G401.6 (cell line): ENCODE data around the gene PPP1R1C.

Experiments
- FAIRE-seq: peaks from 2 replicates; lab custom pipeline; 2012; peaks lifted over from hg19 to GRCh38; lab: Jason Lieb, UNC

The PPP1R1C gene

DNA sequence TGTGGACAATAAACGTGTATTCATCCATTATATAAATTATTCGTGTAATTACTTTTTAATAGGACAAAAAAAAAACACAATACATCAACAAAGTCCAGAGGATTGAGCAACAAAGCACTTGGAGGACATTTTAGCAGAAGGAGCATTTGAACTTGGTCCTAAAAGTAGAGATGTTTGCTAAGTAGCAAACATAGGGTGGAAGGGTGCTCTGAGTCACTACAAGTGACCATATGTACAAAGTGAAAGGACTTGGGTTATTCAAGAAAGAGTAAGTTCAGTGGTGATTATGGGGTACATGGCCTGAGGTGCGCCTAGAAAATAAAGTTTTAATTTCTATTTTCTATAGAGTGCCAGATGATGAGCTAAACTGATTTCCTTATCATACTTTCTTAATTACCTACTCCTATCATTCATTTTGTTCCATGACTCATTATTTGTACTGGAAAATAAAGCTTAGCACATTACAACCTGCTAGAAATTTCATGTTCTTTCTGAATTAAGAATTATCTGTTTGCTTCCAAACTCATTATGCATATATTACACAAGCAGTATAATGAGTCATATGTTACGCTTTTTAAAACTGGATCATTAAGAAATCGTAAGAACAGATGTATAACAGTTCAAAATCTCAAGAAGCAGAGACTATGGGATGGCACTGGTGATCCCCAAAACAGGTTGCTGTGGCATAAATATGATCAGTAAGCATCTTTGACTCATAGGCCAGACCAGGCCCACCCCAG, 13.1 kb upstream of the PPP1R1C start:
- no peak for FAIRE-seq

DNA sequence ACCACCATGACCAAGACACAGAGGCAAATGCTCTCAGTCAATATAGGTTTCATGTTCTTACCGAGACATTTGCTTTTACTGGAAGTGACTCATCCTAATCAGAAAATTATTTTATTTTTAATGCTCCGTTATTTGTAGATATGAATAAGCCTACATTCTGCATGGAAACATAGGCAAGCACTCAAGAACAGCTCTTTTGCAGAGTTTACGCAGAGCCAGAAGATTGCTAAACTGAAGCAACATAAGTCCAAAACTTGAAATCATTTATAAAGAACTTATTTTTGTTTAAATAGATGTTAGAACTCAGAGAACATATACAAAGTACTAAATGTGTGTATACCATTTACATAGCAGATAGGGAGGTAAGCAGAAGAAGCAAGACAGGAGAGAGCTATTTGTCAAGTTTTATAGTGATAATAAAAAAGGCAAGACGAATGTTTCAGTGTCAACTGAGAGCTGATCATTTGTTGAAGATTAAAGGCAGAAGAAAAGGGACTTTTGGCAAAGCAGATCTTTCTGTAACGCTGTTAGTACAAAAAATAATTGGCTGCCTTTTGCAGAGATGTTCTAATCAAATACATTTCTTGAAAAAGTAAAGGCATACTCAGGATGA, 12.4 kb upstream of the PPP1R1C start:
- no peak for FAIRE-seq

DNA sequence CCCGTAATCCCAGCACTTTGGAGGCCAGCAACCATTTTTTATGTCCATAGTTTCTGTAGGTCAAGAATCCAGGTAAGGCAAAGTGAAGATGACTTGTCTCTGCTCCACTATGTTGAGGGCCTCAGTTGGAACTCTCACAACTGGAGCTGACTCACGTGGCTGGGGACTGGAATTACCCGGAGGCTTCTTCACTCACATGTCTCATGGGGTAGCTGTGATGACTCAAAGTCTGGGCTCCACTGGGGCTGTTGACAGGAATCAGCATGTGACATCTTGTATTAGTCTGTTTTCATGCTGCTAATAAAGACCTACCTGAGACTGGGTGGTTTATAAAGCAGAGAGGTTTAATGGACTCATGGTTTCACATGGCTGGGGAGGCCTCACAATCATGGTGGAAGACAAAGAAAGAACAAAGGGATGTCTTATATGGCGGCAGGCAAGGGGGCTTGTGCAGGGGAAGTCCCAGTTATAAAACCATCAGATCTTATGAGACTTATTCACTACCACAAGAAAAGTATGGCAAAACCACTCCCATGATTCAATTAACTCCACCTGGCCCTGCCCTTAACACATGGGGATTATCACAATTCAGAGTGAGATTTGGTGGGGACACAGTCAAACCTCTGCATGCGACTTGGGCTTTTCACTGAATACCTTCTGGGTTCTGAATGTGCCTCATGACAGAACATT, 7.8 kb upstream of the PPP1R1C start:
- no peak for FAIRE-seq

DNA sequence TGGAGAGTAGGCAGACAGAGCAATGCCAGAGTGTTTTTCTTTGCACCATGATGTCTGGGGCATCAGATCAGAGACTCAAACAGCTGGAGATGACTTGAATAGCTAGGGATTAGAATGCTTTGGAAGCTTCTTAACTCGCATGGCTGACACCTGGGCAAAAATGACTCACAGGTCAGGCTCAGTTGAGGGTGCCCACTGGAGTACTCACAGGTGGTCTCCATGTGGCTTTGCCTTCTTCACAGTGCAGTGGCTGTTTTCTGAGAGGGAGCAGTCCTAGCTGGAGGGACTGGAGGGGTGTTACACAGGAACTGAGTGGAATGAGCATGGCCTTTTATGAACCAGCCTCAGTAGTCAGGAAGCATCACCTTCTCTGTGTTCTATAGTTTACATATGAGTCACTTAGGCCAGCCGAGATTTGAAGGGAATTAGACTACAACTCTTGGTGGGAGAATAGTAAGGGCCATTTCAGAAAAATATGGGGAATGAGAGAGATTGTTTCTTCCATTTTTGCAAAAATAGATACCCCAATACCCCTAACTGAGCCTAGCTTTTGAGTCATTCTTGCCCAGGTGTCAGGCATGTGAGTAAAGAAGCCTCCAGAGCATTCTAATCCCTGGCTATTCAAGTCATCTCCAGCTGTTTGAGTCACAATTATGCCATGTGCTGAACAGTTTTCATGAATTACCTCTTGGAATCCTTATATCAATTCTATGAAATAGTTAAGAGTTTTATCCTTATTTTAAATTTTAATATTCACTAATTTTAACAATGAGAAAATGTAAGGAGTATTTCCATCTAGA, 7.1 kb upstream of the PPP1R1C start:
- FAIRE-seq: no peak

DNA sequence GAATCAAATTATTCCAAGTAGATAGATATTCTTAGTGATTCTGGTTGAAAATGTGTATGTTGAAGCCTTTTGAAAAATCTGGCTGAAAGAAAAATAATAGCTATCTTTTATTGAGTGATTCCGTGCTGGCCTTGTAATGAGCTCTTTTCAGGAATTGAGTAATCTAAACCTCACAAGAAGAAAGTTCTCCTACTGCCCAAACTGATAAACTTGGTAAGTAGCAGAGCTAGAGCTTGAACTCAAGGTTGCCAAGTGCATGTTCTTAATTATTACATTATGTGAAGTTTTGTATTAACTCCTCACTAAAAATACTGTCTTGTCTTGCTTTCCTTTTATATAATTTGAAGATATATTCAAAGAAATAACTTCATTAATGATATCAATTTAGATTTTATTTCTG, 1.6 kb upstream of the PPP1R1C start:
- no peak for FAIRE-seq

DNA sequence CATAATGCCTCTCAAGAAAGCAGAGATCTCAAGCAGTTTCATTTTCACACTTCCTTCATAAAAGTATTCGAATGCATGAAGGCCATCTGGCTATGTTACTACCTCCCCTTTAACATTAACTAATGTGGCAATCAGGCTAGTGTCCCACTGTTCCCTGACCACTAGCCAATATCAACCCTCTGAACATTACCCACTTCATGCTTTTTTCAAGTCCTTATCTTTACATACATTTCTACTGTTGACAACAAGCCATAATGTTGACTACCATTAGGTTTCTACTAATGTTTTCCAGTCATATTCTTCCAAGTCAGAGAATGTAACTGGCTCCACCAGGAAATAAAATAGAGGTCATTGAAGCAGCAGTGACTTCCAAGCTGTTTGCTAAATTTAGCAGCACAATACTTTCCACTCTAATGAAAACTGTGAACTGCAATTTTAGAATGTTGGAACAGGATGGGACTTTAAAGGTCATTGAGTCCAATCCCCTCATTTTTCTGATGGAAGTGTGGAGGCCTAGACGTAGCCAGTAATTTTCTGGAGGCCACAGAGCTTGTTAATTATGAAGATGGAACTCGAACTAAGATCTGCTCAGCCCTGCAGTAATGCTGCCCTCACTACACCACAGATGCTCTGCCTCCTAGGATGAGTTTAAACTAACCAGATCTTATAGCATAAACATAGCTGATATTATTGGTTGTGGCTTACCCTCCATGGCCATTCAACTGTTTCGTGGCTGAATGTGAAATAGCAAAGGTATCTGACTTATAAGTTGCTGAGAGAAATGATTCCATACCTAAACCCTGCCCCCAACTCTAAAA, 630 bp upstream of the PPP1R1C start:
- FAIRE-seq: no peak

DNA sequence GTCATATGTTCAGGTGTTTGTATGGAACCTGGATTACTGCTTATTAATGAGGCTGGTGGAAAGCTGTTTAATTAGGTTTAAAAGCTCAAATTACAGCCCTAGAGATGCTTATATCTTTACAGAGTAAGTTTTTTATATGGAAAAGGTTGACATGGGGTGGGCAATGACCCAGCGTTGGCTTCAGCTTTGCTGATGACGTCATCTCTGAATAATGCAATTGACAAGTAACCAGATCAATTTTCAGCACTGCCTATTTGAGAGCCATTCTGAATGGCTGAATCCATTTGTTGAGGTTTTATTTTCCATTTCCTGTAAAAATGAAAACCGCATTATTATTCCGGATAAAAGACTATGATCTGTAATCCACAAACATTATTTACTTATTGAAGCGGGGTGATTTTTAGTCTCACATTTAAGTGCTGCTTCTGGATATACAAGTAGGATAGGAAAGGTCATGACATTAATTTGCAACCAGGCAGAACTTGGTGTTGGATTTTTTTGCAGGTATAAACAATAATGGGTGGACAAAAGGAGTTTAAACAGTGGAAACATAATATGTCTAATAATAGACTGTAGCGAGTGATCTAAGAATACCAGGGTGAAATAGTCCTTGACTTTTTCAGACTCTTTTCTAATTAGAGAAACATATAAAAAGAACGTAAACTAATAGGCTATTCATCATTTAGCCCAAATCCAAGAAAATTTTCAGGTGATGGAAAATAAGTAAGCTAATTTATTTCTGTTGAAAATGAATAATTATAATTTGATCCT, 2.7 kb downstream of the PPP1R1C start:
- FAIRE-seq: no peak

DNA sequence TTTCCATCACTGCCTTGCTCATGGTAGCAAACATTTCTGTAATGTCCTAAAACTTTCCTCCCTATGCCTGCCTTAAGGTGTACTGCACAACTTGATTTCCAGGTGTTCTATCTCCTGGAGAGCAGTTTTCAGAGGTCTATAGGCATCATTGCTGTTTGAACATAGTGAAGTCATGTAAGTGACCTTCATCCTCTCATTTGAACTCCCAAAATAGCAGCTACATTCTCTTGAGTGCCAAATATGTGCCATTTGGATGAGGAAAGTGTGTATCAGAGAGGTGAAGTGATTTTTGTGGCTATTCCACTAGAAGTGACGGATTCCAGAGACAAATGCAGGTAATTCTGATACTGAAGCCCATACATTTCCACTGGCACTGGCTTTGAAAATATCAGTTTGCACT, 3.4 kb downstream of the PPP1R1C start:
- no peak for FAIRE-seq

DNA sequence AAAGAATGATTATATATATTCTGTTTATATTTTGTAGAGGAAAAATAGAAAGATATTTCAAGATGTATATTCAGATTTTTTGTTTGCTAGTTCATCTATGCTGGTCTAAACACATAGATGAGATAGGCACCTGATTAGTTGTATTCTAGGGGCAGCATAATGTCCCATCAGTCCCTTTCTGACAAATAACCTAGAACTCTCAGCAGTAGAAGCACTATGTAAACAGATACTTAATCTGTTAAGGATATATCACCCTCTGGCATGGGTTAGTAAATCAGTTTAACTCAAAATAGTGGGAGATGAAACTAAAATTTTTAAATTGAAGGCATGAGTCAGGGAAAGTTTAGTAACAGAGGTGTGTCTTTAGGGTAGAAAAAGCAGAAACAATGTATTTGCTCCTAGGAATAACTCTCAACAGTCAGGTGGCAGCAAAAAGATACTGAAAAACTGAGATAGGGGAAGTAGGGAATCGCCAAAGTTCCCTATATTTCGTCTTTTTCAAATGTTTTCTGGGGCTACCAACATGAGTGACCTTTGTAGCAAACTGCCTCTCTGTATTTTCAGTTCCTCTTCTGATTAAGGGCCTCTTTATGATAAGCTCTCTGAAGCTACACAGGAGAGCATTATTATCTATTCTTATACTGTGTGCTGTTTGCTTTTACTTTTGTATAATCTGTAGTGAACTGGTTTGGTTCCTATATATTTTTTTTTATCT, 5.7 kb downstream of the PPP1R1C start:
- FAIRE-seq: no peak

DNA sequence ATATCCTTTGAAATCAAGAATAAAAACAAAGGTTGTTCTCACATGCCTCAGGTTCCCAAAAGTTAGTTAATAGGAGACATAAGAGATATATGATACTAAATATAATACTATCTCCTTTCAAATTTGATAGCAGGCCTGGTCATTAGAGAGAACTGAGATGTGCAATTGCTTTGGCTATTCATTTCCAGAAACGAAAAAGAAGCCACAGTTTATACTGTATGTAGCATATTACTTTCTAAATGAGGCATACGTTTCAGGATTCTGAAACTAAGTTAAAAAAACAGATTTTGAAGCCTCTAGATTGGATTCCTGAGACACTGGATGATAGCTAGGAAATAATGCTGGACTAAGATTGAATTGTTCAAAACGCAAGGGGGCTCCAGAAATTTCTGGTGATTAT, 7.1 kb downstream of the PPP1R1C start:
- no peak for FAIRE-seq

DNA sequence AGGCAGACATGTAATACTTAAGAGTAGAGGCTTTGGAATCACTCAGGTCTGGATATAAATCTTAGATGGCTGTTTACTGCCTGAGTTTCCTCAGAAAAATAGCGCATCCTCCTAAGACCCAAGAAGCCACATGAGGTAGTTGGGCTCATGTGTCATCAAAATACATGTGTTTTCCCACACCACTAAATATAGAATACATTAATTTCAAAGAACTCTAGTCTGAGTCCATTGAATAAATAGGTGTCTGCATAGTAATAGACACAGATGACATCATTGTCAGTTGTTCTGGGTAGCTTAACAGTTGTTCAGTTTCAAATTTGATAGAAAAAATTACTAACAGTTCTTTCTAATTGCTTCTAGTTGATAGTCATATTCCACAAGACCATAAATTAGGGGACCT, 9.6 kb downstream of the PPP1R1C start:
- FAIRE-seq: no peak

DNA sequence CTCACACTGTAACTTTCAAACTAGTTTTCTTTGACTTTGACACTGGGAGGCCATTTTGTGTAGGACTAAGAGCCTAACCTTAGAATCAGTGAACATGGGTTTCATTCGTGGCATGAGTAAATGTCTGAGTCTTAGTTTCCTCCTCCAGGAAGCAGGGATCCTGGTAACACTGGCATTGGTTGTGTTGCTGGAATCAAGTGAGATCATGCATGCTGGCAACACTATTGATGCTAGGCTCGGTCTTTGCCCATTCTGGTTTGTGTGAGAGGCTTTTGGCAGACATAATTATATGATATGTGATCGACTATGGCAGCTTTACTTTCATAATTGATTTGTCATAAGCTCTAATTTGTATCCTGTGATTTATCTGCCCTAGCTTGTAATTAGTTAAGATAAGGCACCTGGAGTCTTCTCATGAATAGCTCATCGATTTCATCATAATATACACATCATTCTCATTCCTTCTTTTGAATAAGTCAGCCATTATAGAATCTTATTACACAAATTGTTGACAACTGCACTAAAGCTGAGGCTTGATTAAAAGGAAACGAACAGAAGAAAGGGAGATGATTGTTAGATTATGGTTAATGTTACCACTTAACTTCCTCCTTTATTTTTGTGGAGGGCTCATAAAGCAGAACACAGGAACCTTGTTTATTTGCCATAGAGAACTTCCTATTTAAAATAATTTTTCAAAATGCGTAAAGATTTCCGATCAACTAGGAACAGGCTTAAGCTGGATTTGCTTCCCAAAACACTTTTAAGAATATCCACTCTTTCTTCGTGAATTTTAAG, 12.6 kb downstream of the PPP1R1C start:
- no peak for FAIRE-seq

DNA sequence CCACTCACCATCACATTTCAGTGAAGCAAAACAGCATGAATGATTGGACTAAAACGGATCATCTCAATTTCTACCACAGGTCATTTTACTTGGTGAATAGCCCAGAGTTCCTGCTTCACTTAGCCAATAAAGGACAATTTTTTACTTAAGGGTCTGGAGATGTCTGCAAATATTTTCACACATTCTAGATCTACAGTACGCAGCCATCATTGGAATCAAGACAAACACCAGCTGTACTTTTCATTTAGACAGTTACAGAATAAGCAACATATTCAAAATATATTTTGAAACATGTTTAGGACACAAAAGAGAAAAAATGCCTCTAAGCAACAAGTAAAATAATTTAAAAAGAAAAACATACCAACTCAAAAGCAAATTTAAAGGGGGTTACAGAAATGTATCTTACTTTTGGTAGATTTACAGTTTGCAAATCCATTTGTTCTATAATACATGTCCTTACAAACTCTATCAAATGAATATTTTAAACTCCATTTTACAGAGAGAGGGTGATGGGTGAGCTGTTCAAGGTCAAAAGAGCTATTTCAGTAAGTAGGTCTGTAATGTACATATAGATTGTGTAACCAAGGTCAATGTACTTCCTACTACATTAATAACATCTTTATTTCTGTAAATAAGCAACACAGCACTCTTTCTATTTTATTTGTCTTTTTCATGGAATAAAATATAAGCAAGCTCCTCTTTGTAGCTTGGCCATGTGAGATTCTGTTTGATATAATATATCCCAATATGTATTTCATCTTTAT, 13.4 kb downstream of the PPP1R1C start:
- FAIRE-seq: no peak

DNA sequence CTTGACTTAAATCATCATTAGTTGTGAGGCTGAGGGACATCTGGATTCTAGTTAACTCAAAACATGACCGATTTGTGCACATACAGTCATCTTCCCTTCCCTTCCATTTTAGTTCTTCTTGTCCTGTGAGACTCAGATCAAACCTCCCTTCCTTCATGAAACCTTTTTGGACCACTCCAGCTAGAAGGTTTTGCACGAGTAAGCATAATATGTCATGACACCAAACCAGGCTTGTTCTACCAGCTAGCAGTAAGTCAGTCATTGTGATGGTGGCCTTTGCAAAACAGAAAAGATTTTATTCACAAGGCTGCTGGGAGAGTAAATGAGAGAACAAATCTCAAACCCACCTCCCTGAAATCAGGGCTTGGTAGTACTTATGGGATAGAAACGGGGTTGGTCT, 14.3 kb downstream of the PPP1R1C start:
- no peak for FAIRE-seq

DNA sequence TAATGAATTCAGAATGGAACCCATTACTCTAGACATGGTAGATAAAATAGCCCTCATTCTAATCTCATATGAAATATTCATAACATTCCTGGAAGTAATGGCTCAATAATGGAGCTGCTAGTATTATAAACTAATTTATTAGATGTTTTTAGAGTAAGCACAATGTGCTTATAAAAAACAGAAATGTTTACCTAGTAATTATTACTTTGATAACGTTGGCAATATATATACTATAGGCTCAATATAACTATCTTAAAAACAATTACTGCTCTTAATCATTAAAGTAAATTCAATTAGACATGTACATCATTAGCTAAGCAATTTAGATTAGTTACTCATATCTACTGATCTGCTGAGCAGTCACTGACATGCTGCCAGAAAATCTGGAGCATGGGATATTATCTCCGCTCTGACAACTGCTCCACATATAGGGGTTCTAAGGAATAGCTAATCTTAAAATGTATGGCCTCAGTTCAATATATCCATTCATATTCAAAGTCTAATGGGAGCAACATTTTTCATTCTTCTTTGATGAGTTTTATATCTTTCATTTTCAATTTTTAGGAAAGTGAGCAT, 19.4 kb downstream of the PPP1R1C start:
- FAIRE-seq: no peak

DNA sequence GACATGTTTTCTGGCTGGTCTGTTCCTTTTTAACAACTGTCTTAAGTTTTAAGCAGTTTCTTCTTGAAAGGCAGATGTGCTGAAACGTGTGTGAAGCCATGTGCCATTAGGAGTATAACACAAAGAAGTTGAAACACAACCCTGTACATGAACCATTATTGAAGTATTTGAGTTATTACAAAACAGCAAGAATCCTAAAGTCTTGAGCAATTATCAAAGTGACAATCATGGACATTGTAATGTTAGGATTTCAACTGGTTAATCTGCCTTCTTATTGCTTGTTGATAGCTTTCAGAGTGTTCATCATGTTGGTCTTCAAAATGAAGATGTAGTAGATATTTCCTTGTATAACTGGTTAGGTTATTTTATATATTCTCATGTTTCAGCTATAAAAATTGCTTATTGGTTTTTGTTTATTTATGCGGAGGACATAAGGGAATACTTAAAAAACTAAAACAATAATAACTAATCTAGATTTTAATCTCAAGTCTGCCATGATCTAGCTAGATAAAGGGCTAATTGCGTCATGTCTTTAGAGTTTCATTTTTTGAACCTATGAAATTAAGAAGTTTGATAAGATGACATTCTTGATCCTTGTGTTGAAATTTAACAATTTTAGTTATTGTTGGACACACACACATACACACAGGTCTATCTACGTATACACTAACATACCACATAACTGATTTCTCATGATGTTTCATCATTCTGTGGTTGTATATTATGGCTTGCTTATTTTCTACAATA, 21.1 kb downstream of the PPP1R1C start:
- FAIRE-seq: no peak

DNA sequence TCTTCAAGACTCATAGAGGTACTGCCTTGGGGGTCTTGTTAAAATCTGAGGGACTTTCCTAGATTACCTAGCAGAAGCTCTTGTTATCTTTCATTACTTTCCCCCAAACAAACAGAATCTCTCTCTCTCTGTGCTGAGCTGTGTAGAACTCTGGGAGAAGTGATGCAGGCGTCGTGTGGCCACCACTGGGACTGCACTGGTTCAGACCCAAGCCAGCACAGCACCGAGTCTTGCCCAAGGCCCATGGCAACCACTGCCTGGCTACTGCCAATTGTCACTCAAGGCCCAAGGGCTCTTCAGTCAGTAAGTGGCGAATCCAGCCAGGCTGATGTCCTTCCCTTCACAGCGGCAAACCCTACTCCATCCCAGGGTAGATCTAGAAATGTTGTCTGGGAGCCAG, 28.6 kb downstream of the PPP1R1C start:
- no peak for FAIRE-seq
